Measurements from ENCODE around the gene PAWR. TPM values are rescaled to one million over a fixed set of nuclear protein-coding genes. Genes with fewer than 3 reads are reported as not detected.
"Not testable (repeated sequence)": the region's sequence is repeated elsewhere in the genome, so short reads cannot be mapped to it uniquely, and the experiment has no call there.

The PAWR gene
- total RNA-seq, 1 donor from 2014 or later, result 63.4 TPM

GRCh38 chr12:79687711-79688260, 3.0 kb downstream of the PAWR start:
- peak in 1 of 2 donors; percentile 19 for DNase-seq (ENCODE audit: low read depth in 2 of 2)

DNA sequence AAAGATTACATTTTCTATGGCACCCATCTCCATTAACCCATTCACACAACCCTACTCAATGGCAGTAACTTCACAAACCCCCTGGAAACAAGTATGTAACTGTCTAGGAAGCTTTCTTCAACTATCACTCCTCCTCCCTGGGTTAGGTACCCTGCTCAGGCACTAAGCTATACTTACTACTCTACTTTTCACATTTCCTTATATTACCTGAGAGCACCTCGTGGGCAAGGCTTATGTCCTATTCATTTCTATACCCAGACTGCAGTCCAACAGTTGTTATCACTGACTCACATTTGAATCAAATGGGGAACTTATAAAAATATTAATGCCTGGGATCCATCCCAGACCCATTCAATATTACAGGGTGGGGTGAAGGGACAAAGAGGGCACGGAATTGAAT, 4.6 kb downstream of the PAWR start:
- peak in 1 of 2 donors; percentile 28 for DNase-seq (ENCODE audit: low read depth in 2 of 2)

DNA sequence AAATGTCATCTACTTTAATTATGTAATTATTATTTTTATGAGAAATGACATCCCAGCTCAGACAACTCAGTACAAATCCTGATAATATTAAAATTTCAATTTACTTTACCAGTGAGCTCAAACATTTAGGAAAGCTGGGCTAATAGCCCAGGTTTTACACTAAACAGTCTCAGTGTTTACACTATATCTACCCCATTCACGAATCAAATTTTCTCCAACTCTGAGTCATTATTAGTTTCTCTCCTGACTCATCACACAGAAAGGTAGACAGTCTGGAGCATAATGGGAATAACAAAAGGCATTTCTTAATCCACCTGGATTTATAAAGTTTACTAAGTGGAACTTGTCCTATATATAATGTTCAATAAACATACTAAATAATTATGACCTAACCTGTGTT, 5.7 kb downstream of the PAWR start:
- peak in 1 of 2 donors; percentile 78 for DNase-seq (ENCODE audit: low read depth in 2 of 2)

GRCh38 chr12:79684338-79684737, 6.4 kb downstream of the PAWR start:
- not testable (repeated sequence) for DNase-seq (ENCODE audit: low read depth in 2 of 2)

- no peak for DNase-seq (ENCODE audit: low read depth in 2 of 2)
Observed at GRCh38 chr12:79682593-79682992, 8.2 kb downstream of the PAWR start.

DNA sequence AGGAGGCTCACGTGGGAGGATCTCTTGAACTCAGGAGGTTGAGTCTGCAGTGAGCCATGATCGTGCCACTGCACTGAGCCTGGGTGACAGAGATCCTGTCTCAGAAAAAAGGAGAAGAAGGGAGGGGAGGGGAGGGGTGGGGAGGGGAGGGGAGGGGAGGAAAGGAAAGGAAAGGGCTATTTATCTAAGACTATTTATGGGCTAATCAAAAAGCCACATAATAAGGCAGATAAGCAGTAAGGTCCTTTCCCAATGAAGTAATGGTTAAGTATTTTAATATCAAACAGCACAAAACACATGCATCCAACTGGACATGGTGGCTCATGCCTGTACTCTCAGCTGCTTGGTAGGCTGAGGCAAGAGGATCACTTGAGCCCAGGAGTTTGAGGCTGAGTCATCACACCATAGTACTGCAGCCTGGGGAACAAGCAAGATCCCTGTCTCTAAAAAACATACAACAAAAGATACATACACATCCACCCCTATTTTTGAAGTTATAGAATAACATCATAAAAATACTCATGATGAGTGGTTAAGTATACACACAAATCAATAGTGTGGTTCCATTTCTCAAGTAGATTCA, 9.7 kb downstream of the PAWR start:
- DNase-seq (ENCODE audit: low read depth in 2 of 2), result peak in 1 of 2 donors; percentile 42

DNA sequence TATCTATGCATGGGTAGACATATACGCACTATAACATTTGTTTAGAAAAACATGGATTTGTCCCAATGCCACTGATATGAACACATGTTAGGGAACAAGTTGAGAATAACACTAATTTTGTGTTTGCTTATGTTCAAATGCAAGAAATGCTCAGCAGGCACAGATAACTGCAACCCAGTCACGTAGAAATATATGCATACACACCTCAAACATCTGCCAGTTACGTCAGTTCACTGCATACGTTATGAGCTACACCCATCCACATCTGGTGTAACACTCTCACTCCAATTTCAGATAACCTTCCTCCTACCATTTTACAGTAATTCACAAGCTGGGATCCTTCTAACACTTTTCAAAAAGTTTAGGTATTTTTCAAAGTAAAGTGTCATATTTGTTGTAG, 10.7 kb downstream of the PAWR start:
- no peak for DNase-seq (ENCODE audit: low read depth in 2 of 2)

DNA sequence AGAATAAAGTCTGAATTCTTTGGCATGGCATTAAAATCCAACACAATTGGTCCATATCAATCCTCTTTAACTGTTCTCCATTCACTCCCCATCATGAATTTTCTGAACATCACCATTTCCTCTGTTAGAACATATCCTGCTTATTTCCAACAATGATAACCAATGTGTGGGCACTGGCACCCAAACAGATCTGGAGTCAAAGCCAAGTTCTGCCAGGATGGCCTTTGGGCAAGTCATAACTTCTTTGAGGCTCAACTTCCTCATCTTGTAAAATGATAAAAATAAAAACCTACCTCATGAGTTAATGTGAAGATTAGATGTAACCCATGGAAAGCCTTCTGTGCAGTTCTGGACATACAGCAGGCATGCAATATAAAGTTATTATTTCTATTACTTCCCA, 12.5 kb downstream of the PAWR start:
- DNase-seq (ENCODE audit: low read depth in 2 of 2), result peak in 1 of 2 donors; percentile 10

- no peak for DNase-seq (ENCODE audit: low read depth in 2 of 2)
Observed at GRCh38 chr12:79677672-79678071, 13.1 kb downstream of the PAWR start.

- DNase-seq (ENCODE audit: low read depth in 2 of 2), result no peak
Observed at GRCh38 chr12:79676579-79676978, 14.2 kb downstream of the PAWR start.

DNA sequence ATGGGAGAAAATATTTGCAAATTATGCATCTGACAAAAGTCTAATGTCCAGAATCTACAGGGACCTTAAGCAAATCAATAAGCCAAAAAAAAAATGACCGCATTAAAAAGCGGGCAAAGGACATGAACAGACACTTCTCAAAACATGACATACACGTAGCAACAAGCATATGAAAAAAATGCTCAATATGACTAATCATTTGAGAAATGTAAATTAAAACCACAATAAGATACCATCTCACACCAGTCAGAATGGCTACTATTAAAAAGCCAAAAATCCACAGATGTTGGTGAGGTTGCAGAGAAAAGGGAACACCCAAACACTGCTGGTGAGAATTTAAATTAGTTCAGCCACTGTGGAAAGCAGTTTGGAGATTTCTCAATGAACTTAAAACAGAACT, 16.1 kb downstream of the PAWR start:
- no peak for DNase-seq (ENCODE audit: low read depth in 2 of 2)

GRCh38 chr12:79673354-79673753, 17.4 kb downstream of the PAWR start:
- DNase-seq (ENCODE audit: low read depth in 2 of 2), result peak in 1 of 2 donors; percentile 13

DNA sequence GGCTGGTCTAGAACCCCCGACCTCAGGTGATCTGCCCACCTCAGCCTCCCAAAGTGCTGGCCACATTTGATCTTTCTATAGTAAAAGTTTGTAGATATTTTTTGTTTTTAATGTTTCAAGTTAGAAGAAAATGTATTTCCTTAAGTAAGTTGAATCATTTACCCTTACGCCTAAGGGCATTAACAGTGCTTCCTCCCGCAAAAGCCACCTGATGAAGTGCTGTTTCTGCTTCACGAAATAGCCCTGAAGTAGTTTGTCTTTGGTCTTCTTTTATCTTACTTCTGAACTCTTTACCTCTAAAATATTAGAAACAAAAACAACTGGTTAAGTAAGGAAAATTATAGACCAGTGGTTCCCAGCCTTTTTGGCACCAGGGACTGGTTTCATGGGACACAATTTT, 22.7 kb downstream of the PAWR start:
- DNase-seq (ENCODE audit: low read depth in 2 of 2), result no peak

- no peak for DNase-seq (ENCODE audit: low read depth in 2 of 2)
Observed at GRCh38 chr12:79665212-79665887, 25.4 kb downstream of the PAWR start.

DNA sequence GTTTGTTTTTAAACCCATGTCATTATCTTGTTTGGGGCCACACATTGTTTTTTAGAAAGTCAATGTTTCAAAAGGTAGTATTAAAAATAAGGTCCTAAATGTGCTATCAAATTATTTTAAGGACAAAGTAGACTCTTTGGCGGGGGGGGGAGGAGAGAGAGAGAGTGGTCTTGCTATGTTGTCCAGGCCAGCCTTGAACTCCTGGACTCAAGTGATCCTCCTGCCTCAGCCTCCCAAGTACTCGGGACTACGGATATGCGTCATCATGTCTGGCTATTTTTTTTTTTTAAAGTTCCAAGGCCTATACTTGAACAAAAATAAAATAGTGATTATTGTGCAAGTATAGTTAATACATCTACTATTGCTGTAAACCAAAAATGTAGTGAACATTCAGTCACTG, 26.2 kb downstream of the PAWR start:
- DNase-seq (ENCODE audit: low read depth in 2 of 2), result no peak

DNA sequence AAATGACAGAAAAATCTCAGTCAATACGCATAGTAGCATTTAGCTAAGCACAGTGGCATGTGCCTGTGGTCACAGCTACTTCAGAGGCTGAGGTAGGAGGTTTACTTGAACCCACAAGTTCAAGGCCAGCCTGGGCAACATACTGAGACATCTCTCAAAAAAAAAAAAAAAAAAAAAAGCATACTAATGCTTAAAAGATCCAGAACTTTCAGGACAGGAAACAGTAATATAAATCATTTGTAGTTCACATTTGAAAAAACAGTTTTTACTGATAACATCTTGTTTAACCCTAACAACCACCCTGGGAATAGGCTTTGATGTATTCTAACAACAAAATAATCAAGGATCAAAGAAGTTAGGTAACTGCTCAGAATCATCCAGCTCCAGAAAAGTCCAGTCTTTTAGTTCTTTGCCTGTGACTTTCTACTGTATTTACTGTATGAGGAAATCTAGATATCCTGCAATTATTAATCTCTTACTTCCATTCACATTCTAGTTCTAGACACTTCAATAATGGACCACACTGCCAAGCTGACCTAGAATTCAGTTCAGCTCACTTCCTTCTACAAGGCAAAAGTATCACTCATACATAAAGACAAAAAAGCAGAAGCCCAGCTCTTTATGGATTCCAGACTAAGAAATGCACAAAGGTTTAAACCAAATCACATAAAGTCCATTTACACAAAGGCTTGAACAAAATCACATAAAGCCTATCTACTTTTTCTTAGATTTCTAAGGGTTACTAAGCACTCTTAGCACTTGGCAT, 28.5 kb downstream of the PAWR start:
- peak in 1 of 2 donors; percentile 31 for DNase-seq (ENCODE audit: low read depth in 2 of 2)

GRCh38 chr12:79661629-79662028, 29.1 kb downstream of the PAWR start:
- DNase-seq (ENCODE audit: low read depth in 2 of 2), result no peak

- DNase-seq (ENCODE audit: low read depth in 2 of 2), result peak in 1 of 2 donors; percentile 6
Observed at GRCh38 chr12:79659961-79660431, 30.8 kb downstream of the PAWR start.

DNA sequence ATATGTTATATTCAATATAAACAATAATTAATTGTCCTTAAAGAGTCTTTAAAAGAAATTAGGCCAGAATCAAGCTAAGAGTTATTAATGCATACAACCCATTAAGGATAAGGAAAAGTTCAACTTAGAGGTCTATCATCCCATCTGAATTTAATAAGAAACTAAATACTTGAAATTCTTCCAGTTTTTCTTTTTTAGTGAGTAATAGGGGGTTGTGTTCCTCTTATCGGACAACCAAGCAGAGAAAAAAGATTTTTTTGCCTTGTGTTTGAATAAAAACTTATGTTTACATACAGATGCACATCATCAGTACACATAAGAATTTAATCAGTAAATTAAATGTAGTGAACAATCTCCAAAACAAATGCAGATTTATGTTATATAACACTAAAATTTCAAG, 32.5 kb downstream of the PAWR start:
- no peak for DNase-seq (ENCODE audit: low read depth in 2 of 2)

DNA sequence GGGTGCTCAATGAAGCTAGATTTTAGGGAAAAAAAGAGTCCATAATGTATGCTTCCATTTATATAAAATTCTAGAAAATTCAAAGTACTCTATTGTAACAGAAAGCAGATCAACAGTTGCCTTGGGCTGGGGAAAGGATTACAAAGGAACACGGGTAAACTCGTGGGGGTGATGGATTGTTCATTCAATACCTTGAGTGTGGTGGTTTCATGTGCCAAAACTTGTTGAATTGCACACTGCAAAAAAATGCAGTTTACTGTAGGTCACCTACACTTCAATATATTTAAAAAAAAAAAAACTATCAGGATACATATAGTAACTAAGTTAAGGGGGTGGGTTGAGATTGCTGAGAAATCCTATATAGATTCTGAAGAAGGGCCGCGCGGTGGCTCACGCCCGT, 33.6 kb downstream of the PAWR start:
- DNase-seq (ENCODE audit: low read depth in 2 of 2), result no peak

- no peak for DNase-seq (ENCODE audit: low read depth in 2 of 2)
Observed at GRCh38 chr12:79655036-79655435, 35.7 kb downstream of the PAWR start.

GRCh38 chr12:79652521-79652920, 38.2 kb downstream of the PAWR start:
- no peak for DNase-seq (ENCODE audit: low read depth in 2 of 2)
